Fibroblast of skin of right quadriceps (primary cell): ENCODE data around the gene SCN3B.
A peak's percentile ranks its signal among the peaks of the same experiment; 100 is the strongest.
"Not testable (repeated sequence)": the region's sequence is repeated elsewhere in the genome, so short reads cannot be mapped to it uniquely, and the experiment has no call there.

Experiments
- DNase-seq: peaks from one replicate; pipeline ENCODE4 v3.0.0-alpha.2; 2013

Gene SCN3B

DNA sequence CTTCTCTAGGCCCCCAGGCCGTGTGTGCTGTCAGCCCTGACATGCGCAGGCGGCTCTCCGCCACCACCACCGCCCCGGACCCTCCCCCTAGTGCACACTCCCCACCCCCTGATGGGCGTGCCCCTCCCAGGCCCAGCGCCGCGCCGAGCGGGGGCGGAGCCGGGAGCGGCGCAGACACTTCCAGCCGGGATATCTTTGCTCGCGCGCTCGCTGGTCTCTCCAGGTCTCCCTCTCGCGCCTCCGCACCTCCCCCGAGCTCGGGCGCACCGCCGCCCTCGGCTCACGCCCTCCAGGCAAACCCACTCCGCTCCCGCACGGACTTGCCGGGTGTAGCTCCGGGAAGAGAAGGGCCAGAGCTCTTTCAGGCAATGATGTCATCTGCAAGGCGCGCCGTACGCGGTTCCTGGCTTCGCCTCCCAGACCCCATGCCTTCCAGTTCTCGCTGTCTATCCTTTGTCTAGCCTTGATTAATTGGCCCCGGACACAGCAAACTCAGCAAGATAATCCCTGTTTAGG, at the start of gene SCN3B:
Gene SCN3B (minus strand): TSS at position 59 of the 516 bp plus-strand sequence. CDS start 823 bp downstream, outside the sequence.
- peak; percentile 55 for DNase-seq

DNA sequence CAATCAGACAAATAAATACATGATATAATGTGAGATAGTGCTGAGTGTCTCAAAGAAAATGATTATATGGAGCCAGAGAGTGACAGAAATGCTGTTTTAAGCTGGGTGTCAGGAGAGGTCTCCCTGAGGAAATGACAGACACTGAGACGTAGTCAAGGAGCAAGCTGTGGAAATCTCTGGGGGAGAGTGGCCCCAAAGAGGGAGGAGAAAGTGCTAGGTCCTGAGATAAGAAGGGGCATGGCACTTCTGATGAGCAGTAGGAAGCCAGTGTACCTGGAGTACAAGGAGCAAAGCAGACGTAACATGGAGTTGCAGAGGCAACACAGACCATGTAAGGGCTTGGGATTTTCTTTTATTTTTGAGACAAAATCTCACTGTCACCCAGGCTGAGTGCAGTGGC, 48.3 kb upstream of the SCN3B start:
- no peak for DNase-seq

DNA sequence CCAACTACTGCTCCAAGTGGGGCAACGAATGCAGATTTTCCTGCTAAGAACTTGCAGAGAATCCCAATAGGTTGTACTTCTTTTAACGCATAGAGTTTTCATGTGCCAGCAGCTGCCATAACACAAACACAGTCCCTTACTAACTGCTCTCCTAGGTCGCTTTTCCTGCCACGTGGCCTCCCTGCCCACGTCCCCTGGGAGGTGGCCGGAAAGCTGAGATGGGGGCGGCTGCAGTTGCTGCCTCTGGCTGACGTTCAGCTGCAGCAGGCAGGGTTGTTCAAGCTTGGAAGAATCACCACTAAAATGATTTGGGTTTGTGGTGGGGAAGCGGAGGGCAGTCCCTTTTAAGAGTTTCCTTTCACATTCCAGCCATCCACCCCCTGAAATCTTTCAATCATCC, 47.7 kb upstream of the SCN3B start:
- no peak for DNase-seq

GRCh38 chr11:123700772-123701171, 46.3 kb upstream of the SCN3B start:
- no peak for DNase-seq

DNA sequence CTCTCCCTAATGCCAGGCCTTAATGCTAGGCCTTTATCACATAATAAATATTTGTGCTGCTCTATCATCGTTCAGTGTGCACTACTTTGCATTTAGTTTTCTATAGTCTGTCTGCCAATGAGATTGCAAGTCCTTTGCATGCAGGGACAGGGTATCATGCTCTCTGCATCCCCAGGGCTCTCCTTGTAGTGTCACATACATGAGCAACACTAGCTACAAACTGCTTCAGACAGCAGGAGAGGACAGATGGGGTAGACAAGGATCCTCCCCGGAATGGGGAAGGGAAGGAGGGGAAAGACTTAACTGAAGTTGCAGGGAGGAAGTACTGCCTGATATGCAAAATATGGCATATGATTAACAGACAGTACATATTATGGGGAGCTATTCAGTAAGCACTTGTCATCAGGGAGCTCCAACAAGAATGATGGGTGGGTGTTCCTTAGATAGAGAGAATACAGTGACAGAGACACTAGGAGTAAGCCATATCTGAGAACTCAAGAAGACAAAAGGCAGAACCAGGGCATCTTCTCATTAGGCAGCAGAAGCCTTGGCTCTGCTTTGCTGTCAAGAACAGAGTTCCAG, 44.2 kb upstream of the SCN3B start:
- DNase-seq = no peak

- no peak for DNase-seq
Measured at GRCh38 chr11:123696183-123696582, 41.8 kb upstream of the SCN3B start.

- no peak for DNase-seq
Measured at GRCh38 chr11:123695231-123695630, 40.8 kb upstream of the SCN3B start.

DNA sequence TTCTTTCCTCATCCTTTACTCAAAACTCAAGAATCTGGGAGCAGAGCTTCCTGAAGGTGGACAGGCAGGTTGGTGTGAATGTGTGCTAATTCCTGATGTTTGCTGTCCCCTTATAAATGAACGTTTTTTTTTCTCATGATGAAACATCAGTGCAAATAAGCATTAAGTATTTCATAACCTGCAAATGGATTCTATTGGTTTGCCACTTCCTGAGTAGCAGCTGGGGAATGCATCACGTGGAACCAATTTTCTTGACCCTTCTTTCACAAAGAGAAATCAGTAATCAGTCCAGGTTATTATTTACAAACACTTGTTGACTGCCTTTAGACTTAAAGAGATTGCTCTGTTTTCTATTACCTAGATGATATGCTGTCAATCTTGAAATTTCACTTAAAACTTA, 40.1 kb upstream of the SCN3B start:
- no peak for DNase-seq

GRCh38 chr11:123692961-123693360, 38.5 kb upstream of the SCN3B start:
- no peak for DNase-seq

DNA sequence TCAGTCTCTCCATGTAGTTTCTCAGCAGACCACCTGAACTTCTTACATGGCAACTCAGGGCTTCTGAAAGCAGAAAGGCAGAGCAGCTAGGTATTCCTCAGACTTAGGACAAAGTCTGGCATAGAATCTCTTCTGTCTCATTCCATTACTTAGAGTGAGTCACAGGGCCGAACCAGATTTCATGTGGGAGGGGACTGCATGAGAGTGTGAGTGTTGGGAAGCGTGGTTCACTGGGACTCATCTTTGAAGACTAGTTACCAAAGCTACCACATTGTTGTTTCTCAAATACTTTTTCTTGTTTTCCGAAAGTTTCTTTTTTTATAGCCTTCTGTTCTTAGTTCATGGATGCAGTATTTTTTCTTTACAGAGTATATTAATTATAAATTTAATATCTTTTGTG, 36.1 kb upstream of the SCN3B start:
- DNase-seq = peak; percentile 35

DNA sequence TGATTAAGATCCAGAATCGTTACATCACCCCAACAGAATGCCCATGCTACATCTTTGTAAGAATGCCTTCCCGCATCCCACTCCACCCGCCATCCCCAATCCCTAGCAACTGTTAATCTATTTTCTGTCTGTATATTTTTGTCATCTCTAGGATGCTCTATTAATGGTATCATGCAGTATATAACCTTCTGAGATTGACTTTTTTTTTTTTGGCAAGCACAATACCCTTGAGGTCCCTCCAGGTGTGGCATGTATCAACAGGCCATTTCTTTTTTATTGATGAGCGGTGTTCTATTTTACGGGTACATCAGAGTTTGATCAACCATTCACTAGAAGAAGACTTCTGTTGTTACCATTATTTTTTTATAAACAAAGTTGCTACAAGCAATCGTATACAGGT, 30.2 kb upstream of the SCN3B start:
- no peak for DNase-seq

DNA sequence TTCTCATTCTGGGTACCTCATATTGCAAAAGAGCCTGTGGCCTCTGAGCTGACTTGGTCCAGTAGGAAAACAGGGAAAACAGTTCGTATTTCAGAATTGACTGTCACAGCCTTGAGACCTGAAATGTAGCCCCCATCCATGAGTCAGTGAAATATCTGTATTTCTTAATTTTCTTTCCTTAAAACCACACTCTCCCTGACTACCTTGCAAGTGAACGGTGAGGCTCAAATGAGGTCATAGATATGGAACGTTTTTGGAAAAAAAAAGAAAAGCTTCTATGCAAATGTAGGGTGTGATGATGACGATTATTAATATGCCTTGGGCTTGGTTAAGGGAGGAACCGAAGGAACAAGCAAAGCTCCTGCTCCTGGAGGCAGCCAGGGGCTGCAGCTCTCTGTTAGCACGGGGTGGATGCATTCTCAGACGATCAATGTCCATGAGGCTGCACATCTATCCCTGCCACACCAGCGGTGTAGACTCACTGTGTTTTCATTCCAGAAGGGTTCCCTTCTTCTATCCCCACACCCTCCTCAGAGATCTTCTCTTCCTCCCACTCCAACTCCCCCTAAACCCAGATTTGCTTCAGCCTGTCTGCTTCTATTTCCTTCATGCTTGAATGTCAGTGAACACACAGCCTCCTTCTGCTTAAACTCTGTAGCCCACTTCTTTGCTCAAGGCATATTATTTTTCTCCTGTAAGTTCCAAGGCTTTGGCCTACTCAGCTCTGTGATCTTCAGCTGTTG, 29.2 kb upstream of the SCN3B start:
- DNase-seq = no peak

DNA sequence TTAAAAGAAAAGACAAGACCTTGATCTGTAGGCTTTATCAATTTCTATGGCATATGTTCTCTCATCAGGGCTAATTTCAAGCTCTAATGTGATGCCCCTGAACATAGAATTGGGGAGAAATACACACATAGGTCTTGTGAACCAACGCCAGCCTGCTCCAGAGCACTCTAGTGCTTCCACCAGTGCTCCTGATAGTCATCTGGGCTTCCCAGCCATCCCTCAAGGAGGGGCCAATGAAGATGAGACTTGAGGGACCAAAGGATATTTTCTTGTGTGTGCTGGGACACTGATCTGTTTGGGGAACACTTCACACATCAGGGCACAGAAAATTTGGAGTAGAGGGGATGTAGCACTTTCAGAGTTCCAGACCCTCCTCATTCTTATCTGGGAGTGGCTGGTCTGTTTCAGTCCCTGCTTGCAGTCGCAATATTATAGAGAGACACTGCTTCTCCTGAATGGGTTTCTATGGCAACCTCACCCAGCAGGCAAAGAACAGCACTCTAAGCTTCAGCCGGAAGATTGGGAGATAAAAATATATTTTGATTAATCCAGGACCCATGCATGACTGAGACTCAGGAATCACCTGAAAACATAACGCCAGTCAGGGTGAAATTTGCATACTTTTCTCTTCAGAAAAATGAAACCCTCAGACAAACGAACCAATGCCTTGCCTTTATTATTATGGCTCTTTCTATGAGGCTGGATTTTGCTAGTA, 28.4 kb upstream of the SCN3B start:
- DNase-seq = no peak

- DNase-seq = no peak
Measured at GRCh38 chr11:123681030-123681429, 26.6 kb upstream of the SCN3B start.

DNA sequence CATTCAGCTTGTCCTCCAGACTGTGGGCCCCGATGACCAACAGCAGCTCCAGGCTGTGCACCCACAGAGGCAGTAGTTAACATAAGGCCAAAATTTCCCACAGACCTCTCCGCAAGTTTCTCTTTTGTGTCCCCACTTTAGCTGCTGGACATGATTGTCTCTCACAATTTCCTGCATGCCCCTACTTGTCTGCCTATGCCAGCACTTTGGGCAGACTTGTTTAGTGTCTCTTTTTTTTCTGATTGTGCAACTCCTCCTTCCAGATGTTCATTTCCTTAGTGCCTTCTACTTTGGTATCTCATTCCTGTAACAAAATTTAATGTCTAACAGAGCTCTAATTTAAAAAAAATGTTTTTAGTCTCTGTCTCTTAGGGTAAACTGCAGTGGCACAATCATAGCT, 23.8 kb upstream of the SCN3B start:
- no peak for DNase-seq

DNA sequence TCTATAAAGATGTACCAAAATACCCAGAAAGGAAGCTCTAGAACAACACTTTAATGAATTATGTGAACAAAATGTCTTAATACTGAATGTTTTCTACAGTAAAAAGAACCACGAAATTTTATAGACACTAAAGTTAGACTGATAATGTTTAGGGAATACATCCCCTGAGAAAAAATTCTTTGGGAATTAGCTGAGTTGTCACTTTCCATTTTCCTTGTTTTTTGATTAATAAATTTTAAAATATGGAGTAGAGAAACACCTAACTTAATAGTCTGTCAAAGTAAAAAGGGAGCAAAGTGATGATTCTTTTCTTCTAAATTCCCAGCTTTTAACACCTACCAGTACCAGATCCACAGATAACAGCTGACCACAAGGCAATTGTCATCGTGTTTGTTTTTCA, 23.1 kb upstream of the SCN3B start:
- DNase-seq = no peak

GRCh38 chr11:123674297-123674696, 19.9 kb upstream of the SCN3B start:
- DNase-seq = no peak

GRCh38 chr11:123672568-123672967, 18.1 kb upstream of the SCN3B start:
- no peak for DNase-seq

DNA sequence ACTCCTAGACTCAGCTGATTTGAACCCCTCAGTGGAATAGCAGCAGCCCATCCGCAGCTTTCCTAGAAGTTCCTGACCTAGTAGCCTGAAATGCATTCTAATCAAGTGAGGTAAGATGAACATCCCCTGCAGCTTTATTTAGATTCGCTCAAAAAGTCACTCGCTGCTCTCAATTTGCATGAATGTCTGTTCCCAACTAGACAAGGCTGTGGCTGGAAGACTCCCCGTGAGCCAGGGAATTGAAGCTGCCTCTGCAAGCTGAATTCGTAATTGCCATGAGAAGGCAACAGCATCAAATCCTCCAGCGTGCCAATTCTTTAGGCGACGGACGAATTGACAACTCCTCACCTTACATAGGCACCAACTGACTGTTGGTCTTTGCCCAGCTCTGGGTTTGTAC, 17.1 kb upstream of the SCN3B start:
- DNase-seq = no peak

- DNase-seq = no peak
Measured at GRCh38 chr11:123670081-123670480, 15.7 kb upstream of the SCN3B start.

DNA sequence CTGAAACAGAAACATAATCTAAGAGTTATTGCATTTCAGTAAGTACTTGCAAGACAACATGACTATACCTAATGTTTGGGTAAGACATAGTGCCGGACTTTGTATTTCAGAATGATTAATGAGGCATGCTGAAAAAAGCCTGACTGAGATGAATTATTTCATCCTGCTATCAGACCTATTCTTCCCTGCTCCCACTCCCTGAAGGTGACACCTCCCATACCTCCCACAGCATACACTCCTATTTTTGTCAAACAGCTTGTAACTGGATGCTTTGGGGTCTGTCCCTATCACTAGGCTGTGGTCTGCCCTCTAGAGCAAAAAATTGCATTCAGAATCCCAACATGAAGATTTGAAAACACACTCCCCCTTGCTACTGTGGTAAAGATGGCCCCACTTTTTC, 10.9 kb upstream of the SCN3B start:
- DNase-seq = no peak

- not testable (repeated sequence) for DNase-seq
Measured at GRCh38 chr11:123659965-123660364, 5.5 kb upstream of the SCN3B start.

- no peak for DNase-seq
Measured at GRCh38 chr11:123659311-123659710, 4.9 kb upstream of the SCN3B start.
